GM13977 (cell line): ENCODE measurements around the gene CNIH3.

Source experiments
- DNase-seq: peaks from one replicate; pipeline ENCODE4 v3.0.0; 2012; ENCODE audit warnings: low spot score
- in situ Hi-C: fragments of 300-500 bp; cut with MboI; formaldehyde crosslinking; loops from one replicate; pipeline ENCODE4 v1.12.0; 2022; ENCODE audit warnings: low sequenced_read_pairs, low pct_unique_long_range_greater_than_20kb, mixed read lengths, inconsistent platforms; ENCODE audit not compliant: unreplicated experiment
- TF ChIP-seq, protein P1 (sequence below): IDR thresholded peaks from 2 replicates; pipeline ENCODE4 v1.5.1; 2012; ENCODE audit warnings: mild to moderate bottlenecking, control low read depth; ENCODE audit not compliant: insufficient read depth; ENCODE audit errors: extremely low read depth, missing control alignments

Gene CNIH3

DNA sequence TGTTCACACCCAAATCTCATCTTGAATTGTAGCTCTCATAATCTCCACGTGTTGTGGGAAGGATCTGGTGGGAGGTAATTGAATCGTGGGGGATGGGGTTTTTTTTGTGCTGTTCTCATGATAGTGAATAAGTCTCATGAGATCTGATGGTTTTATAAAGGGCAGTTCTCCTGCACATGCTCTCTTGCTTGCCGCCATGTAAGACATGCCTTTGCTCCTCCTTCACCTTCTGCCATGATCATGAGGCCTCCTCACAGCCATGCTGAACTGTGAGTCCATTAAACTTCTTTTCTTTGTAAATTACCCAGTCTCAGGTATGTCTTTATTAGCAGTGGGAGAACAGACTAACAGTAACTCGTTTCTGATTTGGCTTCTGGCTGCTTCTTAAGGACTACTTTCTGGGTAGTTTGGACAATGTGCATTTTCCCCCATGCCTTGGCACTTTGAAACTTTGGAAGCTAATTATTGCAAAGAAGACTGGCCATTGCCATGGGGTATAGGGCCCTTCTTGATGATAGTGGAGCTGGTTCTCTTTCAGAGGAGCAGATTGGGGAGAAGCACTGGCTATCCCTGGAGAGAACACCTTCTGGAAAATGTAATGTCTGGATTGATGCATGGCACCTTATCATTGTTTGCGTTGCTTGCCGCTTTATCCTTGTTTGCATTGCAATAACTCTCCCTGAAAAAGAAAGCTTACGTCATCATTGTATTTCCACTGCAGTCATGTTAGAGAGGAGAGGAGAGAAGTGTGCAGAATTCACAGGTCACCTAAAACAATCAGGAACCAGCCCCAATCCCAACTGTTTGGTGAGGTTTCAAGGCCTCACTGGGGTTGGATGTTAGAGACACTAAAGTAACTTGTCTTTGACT lies 5.9 kb downstream of the CNIH3 start:
- TF ChIP-seq, protein P1, sequence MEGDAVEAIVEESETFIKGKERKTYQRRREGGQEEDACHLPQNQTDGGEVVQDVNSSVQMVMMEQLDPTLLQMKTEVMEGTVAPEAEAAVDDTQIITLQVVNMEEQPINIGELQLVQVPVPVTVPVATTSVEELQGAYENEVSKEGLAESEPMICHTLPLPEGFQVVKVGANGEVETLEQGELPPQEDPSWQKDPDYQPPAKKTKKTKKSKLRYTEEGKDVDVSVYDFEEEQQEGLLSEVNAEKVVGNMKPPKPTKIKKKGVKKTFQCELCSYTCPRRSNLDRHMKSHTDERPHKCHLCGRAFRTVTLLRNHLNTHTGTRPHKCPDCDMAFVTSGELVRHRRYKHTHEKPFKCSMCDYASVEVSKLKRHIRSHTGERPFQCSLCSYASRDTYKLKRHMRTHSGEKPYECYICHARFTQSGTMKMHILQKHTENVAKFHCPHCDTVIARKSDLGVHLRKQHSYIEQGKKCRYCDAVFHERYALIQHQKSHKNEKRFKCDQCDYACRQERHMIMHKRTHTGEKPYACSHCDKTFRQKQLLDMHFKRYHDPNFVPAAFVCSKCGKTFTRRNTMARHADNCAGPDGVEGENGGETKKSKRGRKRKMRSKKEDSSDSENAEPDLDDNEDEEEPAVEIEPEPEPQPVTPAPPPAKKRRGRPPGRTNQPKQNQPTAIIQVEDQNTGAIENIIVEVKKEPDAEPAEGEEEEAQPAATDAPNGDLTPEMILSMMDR = no peak
- in situ Hi-C loops = no loop called here
- no peak for DNase-seq

DNA sequence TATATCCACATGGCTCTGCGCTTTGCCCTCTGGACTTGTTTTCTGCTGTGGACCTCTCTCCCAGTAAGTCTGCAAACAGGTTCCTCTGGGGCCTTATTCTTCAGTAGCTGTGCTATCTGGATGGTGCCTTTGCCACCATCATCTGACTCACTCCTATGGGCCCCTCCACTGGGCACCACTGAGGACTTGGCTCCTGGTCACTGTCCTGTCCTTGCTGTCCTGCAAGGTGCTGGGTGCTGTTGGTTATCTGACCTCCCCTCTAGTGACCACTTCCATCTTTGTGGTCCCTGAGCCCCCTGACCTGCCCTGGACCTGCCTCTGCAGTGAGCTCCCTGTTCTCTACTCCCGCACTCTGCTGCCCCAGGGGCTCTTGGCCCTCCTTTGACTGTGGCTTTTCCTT lies 6.7 kb downstream of the CNIH3 start:
- DNase-seq = no peak
- in situ Hi-C loops = no loop called here
- TF ChIP-seq, protein P1 = no peak

DNA sequence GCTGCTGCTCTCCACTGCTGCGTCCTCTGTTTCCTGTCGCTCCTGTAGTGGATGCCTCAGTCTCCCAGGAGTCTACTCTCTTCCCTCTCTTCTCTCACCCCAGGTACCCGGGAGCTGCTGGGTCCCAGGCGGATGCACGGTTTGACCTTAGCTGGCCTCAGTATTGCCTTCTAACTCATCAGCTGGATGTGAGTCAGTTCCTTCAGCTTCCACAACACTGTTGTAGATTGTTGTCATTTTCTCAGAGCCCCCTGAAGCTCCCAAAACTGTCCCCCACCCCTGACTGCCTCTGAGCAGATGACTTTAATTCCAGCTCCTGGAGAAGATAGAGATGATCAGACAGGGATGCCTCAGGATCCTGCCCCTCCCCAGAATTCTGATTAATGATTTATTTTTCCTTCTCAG lies 7.2 kb downstream of the CNIH3 start:
- no peak for DNase-seq
- TF ChIP-seq, protein P1 = no peak
- in situ Hi-C loops = no loop called here

DNA sequence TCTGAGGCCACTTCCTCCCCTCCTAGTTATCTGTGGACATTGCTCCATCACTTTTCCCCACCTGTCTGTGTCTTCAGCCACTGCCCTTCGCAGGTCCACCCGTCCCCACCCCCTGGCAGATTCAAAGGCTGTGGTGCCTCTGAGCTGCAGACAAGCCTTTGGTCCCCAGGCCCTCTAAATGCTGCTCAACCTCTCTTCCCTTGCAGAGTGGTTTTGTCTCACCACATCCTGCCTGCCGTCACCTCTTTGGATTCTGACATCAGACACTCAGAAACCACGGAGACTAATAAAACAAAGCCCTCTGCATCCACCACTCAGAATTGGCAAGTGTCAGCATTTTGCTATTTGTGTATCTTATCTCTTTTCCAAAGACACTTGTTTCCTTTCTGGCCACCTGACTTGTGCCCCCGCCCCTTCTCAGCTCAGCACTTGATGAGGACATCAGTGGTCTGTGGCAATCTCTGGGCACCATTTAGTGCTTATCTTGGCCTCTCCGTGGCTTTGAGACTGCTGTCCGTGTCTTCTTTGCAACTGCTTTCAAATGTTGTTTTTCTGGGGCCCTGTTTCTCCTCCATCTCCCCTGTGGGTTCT lies 7.7 kb downstream of the CNIH3 start:
- in situ Hi-C loops = no loop called here
- DNase-seq = peak; percentile 71
- TF ChIP-seq, protein P1 = no peak

DNA sequence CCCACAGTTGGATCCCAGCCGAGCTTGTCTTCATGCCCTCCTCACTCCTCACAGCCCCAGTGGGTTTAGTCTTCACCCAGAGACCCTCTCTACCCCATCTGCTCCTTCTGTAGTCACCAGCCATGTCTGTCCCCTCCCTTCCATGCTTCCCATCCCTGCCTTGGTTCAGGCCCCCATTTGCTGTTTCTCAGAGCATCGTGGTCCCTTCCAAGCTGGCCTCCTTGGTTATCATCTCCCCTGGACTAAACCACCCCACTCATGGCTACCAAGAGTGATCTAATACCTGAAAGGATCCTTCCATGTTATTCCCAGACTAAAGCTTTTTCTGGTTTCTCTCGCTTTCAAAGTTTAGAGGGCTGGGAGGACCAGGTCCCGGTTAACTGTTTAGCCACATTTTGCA lies 8.3 kb downstream of the CNIH3 start:
- in situ Hi-C loops = no loop called here
- DNase-seq = no peak

DNA sequence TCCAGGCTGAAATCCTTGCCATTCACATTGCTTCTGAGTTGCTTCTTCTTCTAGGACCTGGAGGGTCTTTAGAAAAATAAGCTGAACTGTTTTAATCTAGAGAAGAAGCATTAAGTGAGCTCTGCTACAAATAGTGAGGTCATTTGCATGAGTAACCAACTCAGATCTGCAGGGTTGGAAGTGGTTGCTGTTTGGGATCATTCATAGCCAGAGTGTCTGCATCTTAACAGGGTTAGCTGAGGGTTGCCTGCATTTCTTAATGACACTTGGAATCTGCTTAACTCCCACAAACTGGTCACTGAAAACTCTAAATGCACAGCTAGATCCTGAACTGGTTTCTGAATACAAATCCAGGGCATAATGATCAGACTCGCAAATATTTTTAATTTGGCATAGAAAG lies 9.9 kb downstream of the CNIH3 start:
- DNase-seq = no peak
- in situ Hi-C loops = no loop called here
- TF ChIP-seq, protein P1 = no peak

More for the DNA sequence above, 8.3 kb downstream of the CNIH3 start:
- TF ChIP-seq, protein P1 = no peak
